DLD1 (cell line): ENCODE data around the gene CFAP54.

ENCODE experiments used
- in situ Hi-C: cut with HindIII; loops from 2 replicates; pipeline ENCODE4 v1.10.0; 2017; ENCODE audit warnings: low sequenced_read_pairs

Gene CFAP54

GRCh38 chr12:96506776-96507175 is 17.4 kb downstream of the CFAP54 start:
- in situ Hi-C loops = loop anchor here (25.0 kb wide), 1 partner anchor 444 kb away; no protein-coding TSS in a partner anchor

GRCh38 chr12:96510306-96510764 is 21.0 kb downstream of the CFAP54 start:
- in situ Hi-C loops = loop anchor here (25.0 kb wide), 1 partner anchor 448 kb away; no protein-coding TSS in a partner anchor

- in situ Hi-C loops = loop anchor here (25.0 kb wide), 1 partner anchor 451 kb away; no protein-coding TSS in a partner anchor
These were observed 23.8 kb downstream of the CFAP54 start for GRCh38 chr12:96513166-96513565.

GRCh38 chr12:96513681-96514080 is 24.3 kb downstream of the CFAP54 start:
- in situ Hi-C loops = loop anchor here (25.0 kb wide), 1 partner anchor 451 kb away; no protein-coding TSS in a partner anchor

GRCh38 chr12:96514328-96514727 is 25.0 kb downstream of the CFAP54 start:
- in situ Hi-C loops = loop anchor here (25.0 kb wide), 1 partner anchor 452 kb away; no protein-coding TSS in a partner anchor

- in situ Hi-C loops = loop anchor here (25.0 kb wide), 1 partner anchor 454 kb away; no protein-coding TSS in a partner anchor
These were observed 27.4 kb downstream of the CFAP54 start for GRCh38 chr12:96516472-96517430.

- in situ Hi-C loops = loop anchor here (25.0 kb wide), 1 partner anchor 458 kb away; no protein-coding TSS in a partner anchor
These were observed 31.4 kb downstream of the CFAP54 start for GRCh38 chr12:96520767-96521166.

- in situ Hi-C loops = loop anchor here (25.0 kb wide), 1 partner anchor 460 kb away; no protein-coding TSS in a partner anchor
These were observed 32.7 kb downstream of the CFAP54 start for GRCh38 chr12:96521895-96522682.

- in situ Hi-C loops = loop anchor here (25.0 kb wide), 1 partner anchor 460 kb away; no protein-coding TSS in a partner anchor
These were observed 33.3 kb downstream of the CFAP54 start for GRCh38 chr12:96522690-96523089.

- in situ Hi-C loops = no loop called here
These were observed 36.7 kb downstream of the CFAP54 start for GRCh38 chr12:96526110-96526509.

GRCh38 chr12:96529912-96530311 is 40.5 kb downstream of the CFAP54 start:
- in situ Hi-C loops = no loop called here

- in situ Hi-C loops = no loop called here
These were observed 45.0 kb downstream of the CFAP54 start for GRCh38 chr12:96534339-96534738.

GRCh38 chr12:96548384-96548783 is 59.0 kb downstream of the CFAP54 start:
- in situ Hi-C loops = no loop called here

- in situ Hi-C loops = no loop called here
These were observed 60.0 kb downstream of the CFAP54 start for GRCh38 chr12:96549341-96549740.

- in situ Hi-C loops = no loop called here
These were observed 81.2 kb downstream of the CFAP54 start for GRCh38 chr12:96570579-96570978.

GRCh38 chr12:96571101-96571862 is 81.9 kb downstream of the CFAP54 start:
- in situ Hi-C loops = no loop called here

GRCh38 chr12:96578526-96579125 is 89.2 kb downstream of the CFAP54 start:
- in situ Hi-C loops = no loop called here

- in situ Hi-C loops = no loop called here
These were observed 96.6 kb downstream of the CFAP54 start for GRCh38 chr12:96585977-96586376.

GRCh38 chr12:96587691-96588090 is 98.3 kb downstream of the CFAP54 start:
- in situ Hi-C loops = no loop called here

- in situ Hi-C loops = no loop called here
These were observed 101.6 kb downstream of the CFAP54 start for GRCh38 chr12:96590970-96591369.
